Measurements from ENCODE around the gene UTY. TPM values are rescaled to one million over a fixed set of nuclear protein-coding genes. Genes with fewer than 3 reads are reported as not detected.

Gene UTY
- total and polyA plus RNA-seq, 2 of the 13 experiments (the other 11 are each of a cell fraction or from before 2014, with no cell fraction given): not detected

GRCh38 chrY:13435968-13436937 lies 43.6 kb downstream of the UTY start (continued):
- TF ChIP-seq NFYC (CRISPR knock-in tag; IDR thresholded peaks at IDR 0.05): no peak
- TF ChIP-seq HOXA3 (CRISPR knock-in tag; IDR thresholded peaks at IDR 0.05): no peak
- no peak for TF ChIP-seq REST (IDR thresholded peaks at IDR 0.05; ENCODE audit: borderline replicate concordance in 1 of 2, low read depth in 1 of 2, low read length in 2 of 2)
- TF ChIP-seq ZNF598 (CRISPR knock-in tag; IDR thresholded peaks at IDR 0.05; ENCODE audit: borderline replicate concordance): no peak
- no peak for TF ChIP-seq NFE2L2 (IDR thresholded peaks at IDR 0.05; ENCODE audit: low read length)
- TF ChIP-seq E2F2 (CRISPR knock-in tag; IDR thresholded peaks at IDR 0.05; ENCODE audit: borderline replicate concordance): no peak
- no peak for TF ChIP-seq HMG20B (CRISPR knock-in tag; conservative IDR thresholded peaks at IDR 0.05)
- no peak for TF ChIP-seq FOXP1 (IDR thresholded peaks at IDR 0.05)
- TF ChIP-seq FOXP1 (CRISPR knock-in tag; IDR thresholded peaks at IDR 0.05): no peak
- TF ChIP-seq ZBTB39 (CRISPR knock-in tag; IDR thresholded peaks at IDR 0.05): no peak
- TF ChIP-seq ZNF780A (CRISPR knock-in tag; IDR thresholded peaks at IDR 0.05): no peak
- TF ChIP-seq KAT7 (CRISPR knock-in tag; IDR thresholded peaks at IDR 0.05; ENCODE audit: borderline replicate concordance): no peak
- no peak for TF ChIP-seq ZNF563 (CRISPR knock-in tag; IDR thresholded peaks at IDR 0.05)
- TF ChIP-seq ZNF333 (CRISPR knock-in tag; IDR thresholded peaks at IDR 0.05; ENCODE audit: borderline replicate concordance): no peak
- TF ChIP-seq E2F1 (CRISPR knock-in tag; IDR thresholded peaks at IDR 0.05): no peak
- no peak for TF ChIP-seq KLF11 (CRISPR knock-in tag; IDR thresholded peaks at IDR 0.05)
- TF ChIP-seq PRDM15 (CRISPR knock-in tag; IDR thresholded peaks at IDR 0.05): no peak
- no peak for TF ChIP-seq ZNF317 (CRISPR knock-in tag; IDR thresholded peaks at IDR 0.05)

All from HepG2 (cell line).